ENCODE data around the gene PLCD3.

- TF ChIP-seq CTCF (IDR thresholded peaks at IDR 0.05): no peak
- TF ChIP-seq POLR2A (IDR thresholded peaks at IDR 0.05): no peak
Measured at GRCh38 chr17:45172232-45172540, 39.9 kb upstream of the PLCD3 start.
